ENCODE data around the gene LGALS9C. TPM values are rescaled to one million over a fixed set of nuclear protein-coding genes. Genes with fewer than 3 reads are reported as not detected.

LGALS9C gene
- total RNA-seq, 1 donor from 2014 or later = 0.21 TPM

Other genes starting within 250 kb of the LGALS9C start
- 355 TPM for gene FLII, start 218.1 kb upstream of the LGALS9C start, total RNA-seq (ENCODE audit: unreplicated experiment)
- gene MIEF2, start 216.1 kb upstream of the LGALS9C start, total RNA-seq (ENCODE audit: unreplicated experiment) = 11.6 TPM
- 39.2 TPM for gene TOP3A, start 161.8 kb upstream of the LGALS9C start, total RNA-seq (ENCODE audit: unreplicated experiment)
- 21.3 TPM for gene SMCR8, start 161.5 kb upstream of the LGALS9C start, total RNA-seq (ENCODE audit: unreplicated experiment)
- gene SHMT1, start 113.2 kb upstream of the LGALS9C start, total RNA-seq (ENCODE audit: unreplicated experiment) = 18.9 TPM
- gene EVPLL, start 99.0 kb upstream of the LGALS9C start, total RNA-seq (ENCODE audit: unreplicated experiment) = not detected
- gene TBC1D28, start 167.6 kb downstream of the LGALS9C start, total RNA-seq (ENCODE audit: unreplicated experiment) = not detected
- gene FOXO3B, start 205.5 kb downstream of the LGALS9C start, total RNA-seq (ENCODE audit: unreplicated experiment) = 14.2 TPM